DND-41 (cell line): ENCODE data around the gene PDE4D.

ENCODE experiments used
- EZH2 ChIP-seq: IDR thresholded peaks from 3 replicates; pipeline ENCODE4 v1.6.1; 2012; ENCODE audit warnings: borderline replicate concordance, low read depth, mild to moderate bottlenecking, moderate library complexity, low read length, inconsistent platforms; ENCODE audit not compliant: severe bottlenecking
- TF ChIP-seq, protein P1 (sequence below): IDR thresholded peaks from 2 replicates; pipeline ENCODE4 v1.5.1; 2012; ENCODE audit warnings: borderline replicate concordance, low read length, moderate library complexity, mild to moderate bottlenecking; ENCODE audit not compliant: poor library complexity, severe bottlenecking; ENCODE audit errors: extremely low read depth

DNA sequence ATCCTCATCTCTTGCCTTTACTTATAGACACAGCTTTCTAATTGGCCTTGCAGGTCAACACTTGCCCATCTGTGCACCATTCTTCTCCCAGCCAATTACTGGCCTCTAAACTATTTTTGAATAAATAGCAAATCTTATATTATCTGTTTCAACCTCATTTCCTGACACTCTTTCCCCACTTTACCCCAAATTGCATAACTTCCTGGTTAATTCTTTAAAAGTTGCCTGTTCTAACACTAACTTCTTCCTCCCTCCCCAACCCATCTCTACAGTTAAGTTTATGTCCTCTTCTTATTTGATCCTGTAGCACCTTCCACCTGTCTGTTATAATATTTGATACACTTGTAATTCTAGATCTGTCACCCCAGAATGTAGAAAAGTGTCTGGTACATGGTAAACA lies 372.1 kb downstream of the PDE4D start:
- TF ChIP-seq, protein P1, sequence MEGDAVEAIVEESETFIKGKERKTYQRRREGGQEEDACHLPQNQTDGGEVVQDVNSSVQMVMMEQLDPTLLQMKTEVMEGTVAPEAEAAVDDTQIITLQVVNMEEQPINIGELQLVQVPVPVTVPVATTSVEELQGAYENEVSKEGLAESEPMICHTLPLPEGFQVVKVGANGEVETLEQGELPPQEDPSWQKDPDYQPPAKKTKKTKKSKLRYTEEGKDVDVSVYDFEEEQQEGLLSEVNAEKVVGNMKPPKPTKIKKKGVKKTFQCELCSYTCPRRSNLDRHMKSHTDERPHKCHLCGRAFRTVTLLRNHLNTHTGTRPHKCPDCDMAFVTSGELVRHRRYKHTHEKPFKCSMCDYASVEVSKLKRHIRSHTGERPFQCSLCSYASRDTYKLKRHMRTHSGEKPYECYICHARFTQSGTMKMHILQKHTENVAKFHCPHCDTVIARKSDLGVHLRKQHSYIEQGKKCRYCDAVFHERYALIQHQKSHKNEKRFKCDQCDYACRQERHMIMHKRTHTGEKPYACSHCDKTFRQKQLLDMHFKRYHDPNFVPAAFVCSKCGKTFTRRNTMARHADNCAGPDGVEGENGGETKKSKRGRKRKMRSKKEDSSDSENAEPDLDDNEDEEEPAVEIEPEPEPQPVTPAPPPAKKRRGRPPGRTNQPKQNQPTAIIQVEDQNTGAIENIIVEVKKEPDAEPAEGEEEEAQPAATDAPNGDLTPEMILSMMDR = no peak
- no peak for TF ChIP-seq EZH2
